ENCODE measurements around the gene GALNTL6. TPM values are rescaled to one million over a fixed set of nuclear protein-coding genes. Genes with fewer than 3 reads are reported as not detected.

GALNTL6 gene
- total RNA-seq, 1 experiment from 2014 or later = not detected

GRCh38 chr4:171779301-171779700, 33.9 kb upstream of the GALNTL6 start:
- ATAC-seq (no peak), DNase-seq (ENCODE audit: low read depth, low spot score) (no peak)
- TF ChIP-seq JUND (IDR thresholded peaks at IDR 0.05) = no peak
- TF ChIP-seq SP1 (IDR thresholded peaks at IDR 0.05; ENCODE audit: low read depth) = no peak
- no peak for TF ChIP-seq ZBTB33 (IDR thresholded peaks at IDR 0.05; ENCODE audit: extremely low read depth, insufficient replicate concordance, low read length)
- TF ChIP-seq ELF1 (IDR thresholded peaks at IDR 0.05; ENCODE audit: borderline replicate concordance, low read depth) = no peak
- no peak for TF ChIP-seq TCF7L2 (IDR thresholded peaks at IDR 0.05; ENCODE audit: borderline replicate concordance, extremely low read depth, insufficient read depth, insufficient read length)
- no peak for TF ChIP-seq SIN3A (IDR thresholded peaks at IDR 0.05; ENCODE audit: low read depth)
- no peak for TF ChIP-seq EZH2 (IDR thresholded peaks at IDR 0.05)
- TF ChIP-seq, protein P1, sequence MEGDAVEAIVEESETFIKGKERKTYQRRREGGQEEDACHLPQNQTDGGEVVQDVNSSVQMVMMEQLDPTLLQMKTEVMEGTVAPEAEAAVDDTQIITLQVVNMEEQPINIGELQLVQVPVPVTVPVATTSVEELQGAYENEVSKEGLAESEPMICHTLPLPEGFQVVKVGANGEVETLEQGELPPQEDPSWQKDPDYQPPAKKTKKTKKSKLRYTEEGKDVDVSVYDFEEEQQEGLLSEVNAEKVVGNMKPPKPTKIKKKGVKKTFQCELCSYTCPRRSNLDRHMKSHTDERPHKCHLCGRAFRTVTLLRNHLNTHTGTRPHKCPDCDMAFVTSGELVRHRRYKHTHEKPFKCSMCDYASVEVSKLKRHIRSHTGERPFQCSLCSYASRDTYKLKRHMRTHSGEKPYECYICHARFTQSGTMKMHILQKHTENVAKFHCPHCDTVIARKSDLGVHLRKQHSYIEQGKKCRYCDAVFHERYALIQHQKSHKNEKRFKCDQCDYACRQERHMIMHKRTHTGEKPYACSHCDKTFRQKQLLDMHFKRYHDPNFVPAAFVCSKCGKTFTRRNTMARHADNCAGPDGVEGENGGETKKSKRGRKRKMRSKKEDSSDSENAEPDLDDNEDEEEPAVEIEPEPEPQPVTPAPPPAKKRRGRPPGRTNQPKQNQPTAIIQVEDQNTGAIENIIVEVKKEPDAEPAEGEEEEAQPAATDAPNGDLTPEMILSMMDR (IDR thresholded peaks at IDR 0.05 in 2 of 3, conservative IDR thresholded peaks at IDR 0.05 in 1 of 3; ENCODE audit: borderline replicate concordance in 1 of 3, insufficient read depth in 1 of 3, low read depth in 2 of 3, low read length in 2 of 3) = no peak
- no peak for TF ChIP-seq SRF (IDR thresholded peaks at IDR 0.05; ENCODE audit: low read depth)
- TF ChIP-seq, protein P2, sequence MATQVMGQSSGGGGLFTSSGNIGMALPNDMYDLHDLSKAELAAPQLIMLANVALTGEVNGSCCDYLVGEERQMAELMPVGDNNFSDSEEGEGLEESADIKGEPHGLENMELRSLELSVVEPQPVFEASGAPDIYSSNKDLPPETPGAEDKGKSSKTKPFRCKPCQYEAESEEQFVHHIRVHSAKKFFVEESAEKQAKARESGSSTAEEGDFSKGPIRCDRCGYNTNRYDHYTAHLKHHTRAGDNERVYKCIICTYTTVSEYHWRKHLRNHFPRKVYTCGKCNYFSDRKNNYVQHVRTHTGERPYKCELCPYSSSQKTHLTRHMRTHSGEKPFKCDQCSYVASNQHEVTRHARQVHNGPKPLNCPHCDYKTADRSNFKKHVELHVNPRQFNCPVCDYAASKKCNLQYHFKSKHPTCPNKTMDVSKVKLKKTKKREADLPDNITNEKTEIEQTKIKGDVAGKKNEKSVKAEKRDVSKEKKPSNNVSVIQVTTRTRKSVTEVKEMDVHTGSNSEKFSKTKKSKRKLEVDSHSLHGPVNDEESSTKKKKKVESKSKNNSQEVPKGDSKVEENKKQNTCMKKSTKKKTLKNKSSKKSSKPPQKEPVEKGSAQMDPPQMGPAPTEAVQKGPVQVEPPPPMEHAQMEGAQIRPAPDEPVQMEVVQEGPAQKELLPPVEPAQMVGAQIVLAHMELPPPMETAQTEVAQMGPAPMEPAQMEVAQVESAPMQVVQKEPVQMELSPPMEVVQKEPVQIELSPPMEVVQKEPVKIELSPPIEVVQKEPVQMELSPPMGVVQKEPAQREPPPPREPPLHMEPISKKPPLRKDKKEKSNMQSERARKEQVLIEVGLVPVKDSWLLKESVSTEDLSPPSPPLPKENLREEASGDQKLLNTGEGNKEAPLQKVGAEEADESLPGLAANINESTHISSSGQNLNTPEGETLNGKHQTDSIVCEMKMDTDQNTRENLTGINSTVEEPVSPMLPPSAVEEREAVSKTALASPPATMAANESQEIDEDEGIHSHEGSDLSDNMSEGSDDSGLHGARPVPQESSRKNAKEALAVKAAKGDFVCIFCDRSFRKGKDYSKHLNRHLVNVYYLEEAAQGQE (IDR thresholded peaks at IDR 0.05; ENCODE audit: low read depth) = no peak
- no peak for TF ChIP-seq CEBPB (IDR thresholded peaks at IDR 0.05; ENCODE audit: low read depth)
- no peak for TF ChIP-seq FOSL1 (IDR thresholded peaks at IDR 0.05; ENCODE audit: low read depth)
- no peak for TF ChIP-seq POLR2A (IDR thresholded peaks at IDR 0.05; ENCODE audit: borderline replicate concordance, extremely low read depth, insufficient read depth, insufficient read length)
- no peak for TF ChIP-seq EGR1 (IDR thresholded peaks at IDR 0.05; ENCODE audit: low read depth)
- TF ChIP-seq EZH2phosphoT487 (IDR thresholded peaks at IDR 0.05; ENCODE audit: borderline replicate concordance) = no peak
- no peak for TF ChIP-seq RAD21 (IDR thresholded peaks at IDR 0.05; ENCODE audit: low read depth)
- no peak for TF ChIP-seq POLR2AphosphoS5 (IDR thresholded peaks at IDR 0.05; ENCODE audit: low read depth, low read length)
- TF ChIP-seq, protein P3, sequence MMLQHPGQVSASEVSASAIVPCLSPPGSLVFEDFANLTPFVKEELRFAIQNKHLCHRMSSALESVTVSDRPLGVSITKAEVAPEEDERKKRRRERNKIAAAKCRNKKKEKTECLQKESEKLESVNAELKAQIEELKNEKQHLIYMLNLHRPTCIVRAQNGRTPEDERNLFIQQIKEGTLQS (IDR thresholded peaks at IDR 0.05) = no peak
- TF ChIP-seq YY1 (IDR thresholded peaks at IDR 0.05; ENCODE audit: extremely low read depth, insufficient replicate concordance, low read depth, low read length) = no peak
- H3K36me3 ChIP-seq (ENCODE audit: control insufficient read depth in 1 of 2, insufficient read depth in 2 of 2, low read length in 2 of 2) = no peaks in the 10 kb centered on the region
- no peaks in the 10 kb centered on the region for H3K9me3 ChIP-seq (ENCODE audit: control insufficient read depth in 1 of 2, insufficient read depth in 1 of 2, low read depth in 1 of 2, low read length in 2 of 2)
- H3K4me3 ChIP-seq (replicated peaks in 1 of 2; ENCODE audit: low read depth in 1 of 2, low read length in 2 of 2) = no peak overlapping the region
- intact Hi-C loops (cut with micrococcal nuclease) = no loop called here
- no peaks in the 10 kb centered on the region for H3K9me2 ChIP-seq (ENCODE audit: insufficient read depth)
- H3K9ac ChIP-seq (ENCODE audit: low read length) = no peak overlapping the region
- ChIA-PET POLR2A (no interaction called here), RAD21 (ENCODE audit: low non-redundant PET in 1 of 2, low total read pairs in 2 of 2, uncharacterized antibody in 2 of 2, unreplicated experiment in 2 of 2) (no interaction called here), CTCF (no interaction called here)
- no peak overlapping the region for H2AFZ ChIP-seq (ENCODE audit: low read depth, low read length, poor library complexity, severe bottlenecking)
- no peak overlapping the region for H3K27ac ChIP-seq (ENCODE audit: low read depth, low read length)
- no peaks in the 10 kb centered on the region for H3K27me3 ChIP-seq (ENCODE audit: insufficient read depth, low read length)
- no peak overlapping the region for H3K4me2 ChIP-seq (ENCODE audit: low read length)
- H3K79me2 ChIP-seq (ENCODE audit: insufficient read depth, low read length) = no peaks in the 10 kb centered on the region
- no TSS peak for BruUV-seq (replicated peaks)
- H4K20me1 ChIP-seq (ENCODE audit: insufficient read depth) = no peaks in the 10 kb centered on the region
- H3K4me1 ChIP-seq (ENCODE audit: control insufficient read depth in 1 of 2, insufficient read depth in 2 of 2, low read length in 2 of 2) = no peaks in the 10 kb centered on the region
